Smooth muscle cell of the coronary artery (primary cell): ENCODE measurements around the gene C1QTNF9. TPM values are rescaled to one million over a fixed set of nuclear protein-coding genes. Genes with fewer than 3 reads are reported as not detected.

Experiments used
- total RNA-seq: library from RNA; depleted of rRNA; stranded (reverse); fragments of >200 nt; gene quantifications from 2 replicates; pipeline ENCODE4 v1.2.3, GENCODE V29; 2014; ENCODE audit warnings: low replicate concordance

The C1QTNF9 gene
- not detected in 2 replicates for total RNA-seq

GRCh38 chr13:24309300-24309699, at the start of gene C1QTNF9:
Gene C1QTNF9, plus strand, starts transcription at chr13:24309580. Its CDS starts 6,424 bp downstream, at chr13:24316004.

Other genes starting within 250 kb of the C1QTNF9 start
- 8.5 and 10.9 TPM in 2 replicates for gene SPATA13, start 148.9 kb upstream of the C1QTNF9 start, total RNA-seq
- 21.3 and 24.4 TPM in 2 replicates for gene PARP4, start 203.2 kb downstream of the C1QTNF9 start, total RNA-seq